HepG2 (cell line): ENCODE data around the gene LITAFD. TPM values are rescaled to one million over a fixed set of nuclear protein-coding genes. Genes with fewer than 3 reads are reported as not detected.

Experiments
- AGO2 ChIP-seq: fragments of 200-400 bp; formaldehyde crosslinking; optimal IDR thresholded peaks from 2 replicates; pipeline ENCODE3; 2017; ENCODE audit warnings: mild to moderate bottlenecking, low read depth, low read length, moderate library complexity
- CBX2 ChIP-seq, 2 experiments: fragments of 200-600 bp in 1 of 2; sonication (generic); formaldehyde crosslinking in 1 of 2; IDR thresholded peaks; 2 replicates each; pipeline versions ENCODE4 v1.7.0 to v1.8.1; 2018 to 2022; ENCODE audit warnings: low read depth in 2 of 2, low read length in 1 of 2, mild to moderate bottlenecking in 1 of 2, missing genetic modification reagents in 1 of 2
- HMGXB4 ChIP-seq, 2 experiments: sonication (generic) in 1 of 2; formaldehyde crosslinking in 1 of 2; IDR thresholded peaks; 2 replicates each; pipeline versions ENCODE4 v1.4.0 to v1.6.1; 2018 to 2020; ENCODE audit warnings: missing genetic modification reagents in 2 of 2, borderline replicate concordance in 1 of 2, low read depth in 1 of 2, mild to moderate bottlenecking in 1 of 2, missing biosample characterization in 1 of 2
- HNF1B ChIP-seq: sonication (generic); formaldehyde crosslinking; IDR thresholded peaks from 2 replicates; pipeline ENCODE4 v1.5.1; 2020; ENCODE audit warnings: mild to moderate bottlenecking, moderate library complexity, missing genetic modification reagents
- IKZF1 ChIP-seq: fragments of 450-650 bp; IDR thresholded peaks from 2 replicates; pipeline ENCODE4 v1.7.1; 2016
- PATZ1 ChIP-seq: sonication (generic); formaldehyde crosslinking; IDR thresholded peaks from 2 replicates; pipeline ENCODE4 v1.4.0; 2020; ENCODE audit warnings: missing genetic modification reagents
- POLR2G ChIP-seq: fragments of 200-400 bp; formaldehyde crosslinking; IDR thresholded peaks from 2 replicates; pipeline ENCODE4 v1.6.1; 2018; ENCODE audit warnings: mild to moderate bottlenecking, low read depth, low read length, moderate library complexity
- PRDM10 ChIP-seq: sonication (generic); formaldehyde crosslinking; IDR thresholded peaks from 2 replicates; pipeline ENCODE4 v1.4.0; 2020; ENCODE audit warnings: low read depth, missing genetic modification reagents
- RBM22 ChIP-seq: fragments of 200-400 bp; formaldehyde crosslinking; optimal IDR thresholded peaks from 2 replicates; pipeline ENCODE3; 2017; ENCODE audit warnings: mild to moderate bottlenecking, low read length, moderate library complexity
- THRA ChIP-seq: sonication (generic); formaldehyde crosslinking; IDR thresholded peaks from 2 replicates; pipeline ENCODE4 v1.4.0; 2020; ENCODE audit warnings: missing genetic modification reagents, borderline replicate concordance
- ZNF276 ChIP-seq: sonication (generic); formaldehyde crosslinking; IDR thresholded peaks from 2 replicates; pipeline ENCODE4 v1.4.0; 2020; ENCODE audit warnings: mild to moderate bottlenecking, low read depth, missing genetic modification reagents
- ZNF292 ChIP-seq: sonication (generic); formaldehyde crosslinking; IDR thresholded peaks from 2 replicates; pipeline ENCODE4 v1.8.1; 2022; ENCODE audit warnings: mild to moderate bottlenecking, low read depth, missing genetic modification reagents, borderline replicate concordance
- ZNF34 ChIP-seq: sonication (generic); formaldehyde crosslinking; IDR thresholded peaks from 2 replicates; pipeline ENCODE4 v1.4.0; 2020; ENCODE audit warnings: mild to moderate bottlenecking, missing genetic modification reagents, borderline replicate concordance
- polyA plus RNA-seq, 8 experiments: library from polyadenylated mRNA; depleted of rRNA in 3 of 8; stranded (reverse) in 7 of 8; unstranded in 1 of 8; fragments of >200 nt; fragmentation: Illumina TruSeq in 4 of 8; extraction: Trizol in 4 of 8; gene quantifications; 2 replicates each; pipeline versions ENCODE4 v1.2.1 to v1.2.3, GENCODE V29; 2011 to 2016; ENCODE audit warnings: low read depth in 4 of 8, missing spikeins in 1 of 8, mixed read lengths in 1 of 8; ENCODE audit not compliant: insufficient read depth in 1 of 8
- total RNA-seq, 5 experiments: library from RNA; depleted of rRNA; stranded (reverse); fragments of >200 nt; fragmentation: Illumina TruSeq; extraction: Trizol; gene quantifications; 2 replicates each; pipeline ENCODE4 v1.2.3, GENCODE V29; 2016; ENCODE audit warnings: low read depth in 1 of 5

LITAFD gene
- total and polyA plus RNA-seq, 2 of the 13 experiments (the other 11 are each of a cell fraction or from before 2014, with no cell fraction given), result not detected

- TF ChIP-seq PRDM10 (CRISPR knock-in tag) (0 out of 2 replicates have a peak, but pooled peaks have one; percentile 18), IKZF1 (no peak), ZNF34 (0 out of 2 replicates have a peak, but pooled peaks have one; percentile 12), ZNF276 (no peak), AGO2 (peak; percentile 89), POLR2G (0 out of 2 replicates have a peak, but pooled peaks have one; percentile 56), RBM22 (no peak), HNF1B (CRISPR knock-in tag) (no peak), THRA (CRISPR knock-in tag) (no peak), HMGXB4 (CRISPR knock-in tag; IDR thresholded peaks at IDR 0.05; ENCODE audit: borderline replicate concordance in 1 of 2, low read depth in 1 of 2) (0 out of 4 replicates have a peak, but pooled peaks of 1 of the 2 experiments have one; percentile 66), PATZ1 (CRISPR knock-in tag) (no peak; the same call in 1 of the 2 replicates), CBX2 (IDR thresholded peaks at IDR 0.05; ENCODE audit: low read depth, low read length) (no peak), CBX2 (CRISPR knock-in tag; IDR thresholded peaks at IDR 0.05; ENCODE audit: low read depth) (no peak), ZNF292 (CRISPR knock-in tag) (0 out of 2 replicates have a peak, but pooled peaks have one; percentile 4)
Observed at GRCh38 chr16:8866884-8867215, 15.3 kb upstream of the LITAFD start (continued).
